Neutrophil (primary cell): ENCODE data around the gene TTC33.
A peak's percentile ranks its signal among the peaks of the same experiment; 100 is the strongest.

ENCODE experiments used
- H3K27ac ChIP-seq: fragments of 200-600 bp; sonication (generic); 2 replicates; pipeline ENCODE4 v1.5.1; 2016; ENCODE audit warnings: mild to moderate bottlenecking, moderate library complexity
- H3K27me3 ChIP-seq: fragments of 200-600 bp; sonication (generic); 2 replicates; pipeline ENCODE4 v1.6.0; 2016; ENCODE audit warnings: mild to moderate bottlenecking
- H3K36me3 ChIP-seq: fragments of 200-600 bp; sonication (generic); 2 replicates; pipeline ENCODE4 v1.5.1; 2017
- H3K4me1 ChIP-seq, 2 experiments: fragments of 200-600 bp in 1 of 2; sonication (generic) in 1 of 2; 1 replicate in 1 of 2; 2 replicates in 1 of 2; pipeline versions ENCODE4 v1.5.1 to v1.6.1; 2013 to 2016; ENCODE audit warnings: low read depth in 1 of 2, low read length in 1 of 2, mild to moderate bottlenecking in 1 of 2, moderate library complexity in 1 of 2; ENCODE audit not compliant: control insufficient read depth in 1 of 2, insufficient read depth in 1 of 2
- H3K4me3 ChIP-seq, 2 experiments: fragments of 200-600 bp in 1 of 2; sonication (generic) in 1 of 2; 1 replicate in 1 of 2; 2 replicates in 1 of 2; pipeline ENCODE4 v1.5.1; 2013 to 2016; ENCODE audit warnings: low read depth in 1 of 2, low read length in 1 of 2, mild to moderate bottlenecking in 1 of 2, moderate library complexity in 1 of 2
- H3K9me3 ChIP-seq: fragments of 200-600 bp; sonication (generic); 2 replicates; pipeline ENCODE4 v1.5.1; 2016
- TF ChIP-seq, protein P1 (sequence below): fragments of 200-600 bp; sonication (generic); IDR thresholded peaks from 2 replicates; pipeline ENCODE4 v1.5.1; 2016; ENCODE audit warnings: antibody characterized with exemption

TTC33 gene

DNA sequence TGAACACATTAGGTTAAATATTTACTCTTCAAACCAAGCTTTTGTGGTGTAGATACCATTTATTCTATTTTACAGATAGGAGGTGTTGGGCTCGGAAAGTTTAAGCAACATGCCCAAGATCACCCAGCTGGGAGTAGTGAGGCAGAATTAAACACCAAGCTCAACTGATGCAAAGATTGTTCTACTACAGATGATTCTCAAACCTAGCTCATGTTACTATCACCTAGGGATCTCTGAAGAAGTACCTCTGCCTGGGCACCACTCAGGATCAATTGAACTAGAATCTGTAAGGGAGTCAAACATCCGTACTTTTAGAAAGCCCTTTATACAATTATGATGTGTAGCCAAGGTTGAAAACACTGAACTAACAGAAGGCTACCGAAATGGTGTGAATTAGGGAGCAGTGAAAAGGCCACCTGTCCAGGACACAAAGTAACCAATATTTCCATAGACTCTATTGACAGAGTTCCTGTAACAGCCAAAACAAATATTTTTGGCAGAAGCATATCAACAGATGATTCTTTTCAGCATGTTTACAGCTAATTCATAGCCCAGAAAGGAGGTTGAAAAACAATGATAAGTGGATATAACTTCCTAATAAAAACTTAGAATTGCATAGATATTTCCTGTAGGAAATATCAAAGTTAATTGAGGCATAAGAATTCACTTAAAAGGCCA lies 234.5 kb downstream of the TTC33 start:
- H3K27me3 ChIP-seq = no peaks in the 10 kb centered on the region
- H3K9me3 ChIP-seq = no peaks in the 10 kb centered on the region
- H3K4me1 ChIP-seq = peaks cover 15 to 21% of the 10 kb centered on the region in 2 experiments
- TF ChIP-seq, protein P1, sequence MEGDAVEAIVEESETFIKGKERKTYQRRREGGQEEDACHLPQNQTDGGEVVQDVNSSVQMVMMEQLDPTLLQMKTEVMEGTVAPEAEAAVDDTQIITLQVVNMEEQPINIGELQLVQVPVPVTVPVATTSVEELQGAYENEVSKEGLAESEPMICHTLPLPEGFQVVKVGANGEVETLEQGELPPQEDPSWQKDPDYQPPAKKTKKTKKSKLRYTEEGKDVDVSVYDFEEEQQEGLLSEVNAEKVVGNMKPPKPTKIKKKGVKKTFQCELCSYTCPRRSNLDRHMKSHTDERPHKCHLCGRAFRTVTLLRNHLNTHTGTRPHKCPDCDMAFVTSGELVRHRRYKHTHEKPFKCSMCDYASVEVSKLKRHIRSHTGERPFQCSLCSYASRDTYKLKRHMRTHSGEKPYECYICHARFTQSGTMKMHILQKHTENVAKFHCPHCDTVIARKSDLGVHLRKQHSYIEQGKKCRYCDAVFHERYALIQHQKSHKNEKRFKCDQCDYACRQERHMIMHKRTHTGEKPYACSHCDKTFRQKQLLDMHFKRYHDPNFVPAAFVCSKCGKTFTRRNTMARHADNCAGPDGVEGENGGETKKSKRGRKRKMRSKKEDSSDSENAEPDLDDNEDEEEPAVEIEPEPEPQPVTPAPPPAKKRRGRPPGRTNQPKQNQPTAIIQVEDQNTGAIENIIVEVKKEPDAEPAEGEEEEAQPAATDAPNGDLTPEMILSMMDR = no peak
- H3K36me3 ChIP-seq = no peaks in the 10 kb centered on the region
- H3K4me3 ChIP-seq = no peak overlapping the region
- peak overlapping the region; percentile 68 for H3K27ac ChIP-seq

DNA sequence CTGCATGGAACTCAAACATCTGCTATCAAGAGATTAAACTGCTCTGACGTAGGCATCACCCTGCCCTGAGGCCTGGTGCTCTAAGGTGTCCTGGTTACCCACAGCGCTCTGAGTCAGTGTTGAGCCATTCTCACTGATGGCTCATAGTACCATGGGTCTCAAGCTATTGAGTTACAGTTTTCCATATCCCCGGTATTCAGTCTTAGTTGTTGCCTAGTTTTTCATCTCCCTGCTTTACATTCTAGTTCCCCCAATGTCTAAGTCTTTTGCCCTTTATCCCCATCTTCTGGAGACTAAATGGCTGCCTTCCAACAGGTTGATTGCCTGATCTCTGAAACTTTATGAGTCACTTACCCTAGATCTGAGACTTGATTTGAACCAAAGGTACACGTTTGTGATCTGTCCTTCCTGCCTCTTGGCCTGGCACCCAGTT lies 237.3 kb downstream of the TTC33 start:
- Histone ChIP-seq H3K9me3 (no peaks in the 10 kb centered on the region), H3K27me3 (no peaks in the 10 kb centered on the region), H3K36me3 (no peaks in the 10 kb centered on the region), H3K27ac (no peak overlapping the region), H3K4me3 (no peak overlapping the region), H3K4me1 (peaks cover 28 to 40% of the 10 kb centered on the region in 2 experiments)
- TF ChIP-seq, protein P1 = no peak

DNA sequence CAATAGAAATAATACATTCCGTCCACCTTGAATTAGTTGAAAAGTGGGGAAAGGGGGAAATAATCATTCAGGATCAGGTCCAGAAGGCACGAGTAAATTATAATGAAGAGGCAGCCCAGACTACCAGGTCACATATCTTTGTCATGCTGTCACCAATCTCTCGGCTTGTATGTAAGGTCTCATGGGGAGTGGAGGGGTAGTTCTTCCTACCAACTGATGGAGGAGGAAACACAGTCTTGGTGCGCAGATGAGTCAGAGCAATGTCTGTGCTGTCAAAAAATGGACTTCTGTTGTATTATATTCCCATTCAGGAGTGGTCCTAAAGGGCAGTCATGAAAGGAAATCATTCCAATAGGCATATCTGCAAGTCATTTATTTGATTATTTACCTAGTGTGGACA lies 240.3 kb downstream of the TTC33 start:
- H3K27ac ChIP-seq = peak overlapping the region; percentile 63

DNA sequence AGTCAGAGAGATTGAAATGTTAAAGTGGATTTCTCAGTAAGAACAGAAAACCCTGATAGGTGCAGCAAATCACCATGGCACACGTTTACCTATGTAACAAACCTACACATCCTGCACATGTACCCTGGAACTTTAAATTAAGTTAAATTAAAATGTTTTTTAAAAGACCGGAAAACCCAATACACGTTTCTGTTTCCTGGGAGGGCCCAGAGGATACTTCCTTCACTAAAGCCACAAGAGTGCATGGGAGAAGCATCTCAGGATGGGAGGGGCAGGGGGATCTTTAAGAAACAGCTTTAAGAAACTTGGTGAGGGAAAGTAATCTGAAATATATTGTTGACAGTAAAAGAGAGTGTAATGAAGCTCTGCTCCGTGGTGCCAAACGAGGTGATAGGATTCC lies 240.8 kb downstream of the TTC33 start:
- Histone ChIP-seq H3K27me3 (no peaks in the 10 kb centered on the region), H3K4me3 (peak overlapping the region in 1 of 2 experiments; percentile 20), H3K4me1 (peaks cover 13 to 19% of the 10 kb centered on the region in 2 experiments), H3K9me3 (no peaks in the 10 kb centered on the region), H3K36me3 (no peaks in the 10 kb centered on the region), H3K27ac (peak overlapping the region; percentile 63)
- TF ChIP-seq, protein P1 = no peak

More for the DNA sequence above, 240.3 kb downstream of the TTC33 start:
- no peaks in the 10 kb centered on the region for H3K36me3 ChIP-seq
- no peaks in the 10 kb centered on the region for H3K9me3 ChIP-seq
- H3K27me3 ChIP-seq = no peaks in the 10 kb centered on the region
- H3K4me3 ChIP-seq = no peak overlapping the region
- TF ChIP-seq, protein P1 = no peak
- H3K4me1 ChIP-seq = peaks cover 13 to 19% of the 10 kb centered on the region in 2 experiments

DNA sequence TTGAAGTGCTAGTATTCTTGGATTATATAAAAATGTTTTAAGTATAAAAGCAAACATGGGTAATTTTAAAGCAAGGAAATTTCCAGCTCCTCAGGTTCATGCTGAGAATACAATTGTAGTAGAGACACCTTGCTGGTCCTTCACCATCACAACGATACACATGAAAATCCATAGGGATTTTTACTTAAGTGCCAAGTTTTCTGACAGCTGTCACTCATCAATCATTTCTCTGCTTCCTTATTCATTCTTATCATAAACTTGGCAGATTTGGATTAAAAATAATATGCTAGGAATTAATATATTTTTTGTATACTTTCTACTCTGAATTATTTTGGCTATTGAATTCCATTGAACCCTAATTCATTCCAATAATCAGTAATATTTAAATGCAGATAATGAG lies 244.0 kb downstream of the TTC33 start:
- no peaks in the 10 kb centered on the region for H3K27me3 ChIP-seq
- H3K4me1 ChIP-seq = peaks cover 13 to 19% of the 10 kb centered on the region in 2 experiments
- H3K27ac ChIP-seq = no peak overlapping the region
- no peaks in the 10 kb centered on the region for H3K9me3 ChIP-seq
- H3K36me3 ChIP-seq = no peaks in the 10 kb centered on the region
- TF ChIP-seq, protein P1 = no peak
- H3K4me3 ChIP-seq = no peak overlapping the region
